Inflammatory macrophage (primary cell): Measurements from ENCODE around the gene STK36.

Experiments
- DNase-seq, 2 donors: peaks; one replicate each; pipeline ENCODE4 v3.0.0-alpha.2; 2020 to 2022
- total RNA-seq, 18 experiments: gene quantifications; one replicate each; lab custom pipeline; 2026; ENCODE audit warnings: mixed read lengths in 6 of 18, inconsistent platforms in 2 of 18; lab: John Stamatoyannopoulos, UW

STK36 gene, protein sequence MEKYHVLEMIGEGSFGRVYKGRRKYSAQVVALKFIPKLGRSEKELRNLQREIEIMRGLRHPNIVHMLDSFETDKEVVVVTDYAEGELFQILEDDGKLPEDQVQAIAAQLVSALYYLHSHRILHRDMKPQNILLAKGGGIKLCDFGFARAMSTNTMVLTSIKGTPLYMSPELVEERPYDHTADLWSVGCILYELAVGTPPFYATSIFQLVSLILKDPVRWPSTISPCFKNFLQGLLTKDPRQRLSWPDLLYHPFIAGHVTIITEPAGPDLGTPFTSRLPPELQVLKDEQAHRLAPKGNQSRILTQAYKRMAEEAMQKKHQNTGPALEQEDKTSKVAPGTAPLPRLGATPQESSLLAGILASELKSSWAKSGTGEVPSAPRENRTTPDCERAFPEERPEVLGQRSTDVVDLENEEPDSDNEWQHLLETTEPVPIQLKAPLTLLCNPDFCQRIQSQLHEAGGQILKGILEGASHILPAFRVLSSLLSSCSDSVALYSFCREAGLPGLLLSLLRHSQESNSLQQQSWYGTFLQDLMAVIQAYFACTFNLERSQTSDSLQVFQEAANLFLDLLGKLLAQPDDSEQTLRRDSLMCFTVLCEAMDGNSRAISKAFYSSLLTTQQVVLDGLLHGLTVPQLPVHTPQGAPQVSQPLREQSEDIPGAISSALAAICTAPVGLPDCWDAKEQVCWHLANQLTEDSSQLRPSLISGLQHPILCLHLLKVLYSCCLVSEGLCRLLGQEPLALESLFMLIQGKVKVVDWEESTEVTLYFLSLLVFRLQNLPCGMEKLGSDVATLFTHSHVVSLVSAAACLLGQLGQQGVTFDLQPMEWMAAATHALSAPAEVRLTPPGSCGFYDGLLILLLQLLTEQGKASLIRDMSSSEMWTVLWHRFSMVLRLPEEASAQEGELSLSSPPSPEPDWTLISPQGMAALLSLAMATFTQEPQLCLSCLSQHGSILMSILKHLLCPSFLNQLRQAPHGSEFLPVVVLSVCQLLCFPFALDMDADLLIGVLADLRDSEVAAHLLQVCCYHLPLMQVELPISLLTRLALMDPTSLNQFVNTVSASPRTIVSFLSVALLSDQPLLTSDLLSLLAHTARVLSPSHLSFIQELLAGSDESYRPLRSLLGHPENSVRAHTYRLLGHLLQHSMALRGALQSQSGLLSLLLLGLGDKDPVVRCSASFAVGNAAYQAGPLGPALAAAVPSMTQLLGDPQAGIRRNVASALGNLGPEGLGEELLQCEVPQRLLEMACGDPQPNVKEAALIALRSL (N-terminal part only)
- 2.3 to 10.9 (median 8.6) reads per million in 18 experiments for total RNA-seq

GRCh38 chr2:218671654-218672566 lies at the start of gene STK36, which contains the start of gene RNF25:
Gene STK36 (plus strand): TSS chr2:218672086. CDS start chr2:218672830, 744 bp downstream.
Gene RNF25 (minus strand): TSS chr2:218672002. CDS start chr2:218671970, 32 bp downstream.
- peak; percentile 76 to 86 for DNase-seq

GRCh38 chr2:218622606-218623365 lies 49.1 kb upstream of the STK36 start:
- DNase-seq: peak; percentile 7 to 16

DNA sequence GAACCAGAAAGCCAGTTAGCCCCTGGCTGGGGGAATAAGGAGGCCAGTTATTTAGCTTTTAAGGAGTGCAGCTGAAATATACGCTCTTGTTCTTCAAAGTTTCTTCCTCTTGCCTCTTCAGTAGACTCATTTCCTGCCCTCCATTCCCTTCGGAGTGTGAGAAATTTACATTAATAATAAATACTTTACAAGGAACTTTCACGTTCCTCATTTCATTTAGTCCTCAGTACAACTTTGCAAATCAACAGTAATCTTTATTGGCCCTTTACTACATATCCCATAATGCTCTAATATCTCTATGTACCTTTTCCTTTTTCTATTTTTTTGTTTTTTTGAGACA lies 48.5 kb upstream of the STK36 start:
- DNase-seq: peak in 1 of 2 donors; percentile 26

DNA sequence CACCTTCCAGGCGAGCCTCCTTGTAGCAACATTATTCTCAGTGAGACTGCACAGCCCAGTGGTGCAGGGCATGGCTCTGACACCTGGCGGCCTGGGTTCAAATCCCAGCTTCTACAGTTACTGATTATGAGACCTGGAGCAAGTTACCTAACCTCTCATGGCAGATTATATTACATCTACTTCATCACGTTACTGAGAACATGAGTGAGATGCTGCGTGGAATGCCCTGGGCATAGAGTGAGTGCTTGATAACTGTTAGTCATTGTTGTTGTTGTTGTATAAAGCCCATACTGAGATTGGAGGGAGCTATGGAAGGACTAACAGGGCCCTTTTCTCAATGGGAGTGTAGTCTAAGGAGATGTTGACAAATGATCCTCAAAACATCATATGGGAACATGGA lies 45.5 kb upstream of the STK36 start:
- DNase-seq: no peak

DNA sequence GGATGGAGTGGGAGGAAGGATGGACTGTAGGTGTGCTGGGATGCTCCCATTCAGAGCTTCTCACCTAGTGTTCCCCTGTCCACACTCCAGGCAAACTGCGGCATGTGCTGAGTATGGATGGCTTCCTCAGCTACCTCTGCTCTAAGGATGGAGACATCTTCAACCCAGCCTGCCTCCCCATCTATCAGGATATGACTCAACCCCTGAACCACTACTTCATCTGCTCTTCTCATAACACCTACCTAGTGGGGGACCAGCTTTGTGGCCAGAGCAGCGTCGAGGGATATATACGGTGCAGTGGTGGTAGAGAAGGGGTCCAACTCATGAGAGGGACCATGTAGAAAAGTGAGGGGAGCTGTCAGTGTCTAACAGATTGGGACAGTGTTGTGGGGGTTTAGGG lies 43.9 kb upstream of the STK36 start:
- DNase-seq: no peak

DNA sequence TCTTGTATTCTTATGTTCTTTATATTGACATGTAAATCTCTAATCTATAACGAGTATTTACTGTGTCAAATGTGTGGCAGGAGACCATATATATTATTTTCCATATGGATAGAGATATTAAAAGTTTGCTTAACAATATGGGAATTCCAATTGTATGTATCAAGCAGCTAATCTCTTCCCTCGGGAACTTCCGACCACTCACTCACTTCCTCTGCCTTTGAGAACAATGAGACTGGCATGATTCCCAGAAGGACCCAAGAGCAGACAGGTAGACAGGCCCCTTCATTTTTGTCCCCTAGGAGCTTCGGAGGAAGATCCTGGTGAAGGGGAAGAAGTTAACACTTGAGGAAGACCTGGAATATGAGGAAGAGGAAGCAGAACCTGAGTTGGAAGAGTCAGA lies 40.0 kb upstream of the STK36 start:
- DNase-seq: no peak

DNA sequence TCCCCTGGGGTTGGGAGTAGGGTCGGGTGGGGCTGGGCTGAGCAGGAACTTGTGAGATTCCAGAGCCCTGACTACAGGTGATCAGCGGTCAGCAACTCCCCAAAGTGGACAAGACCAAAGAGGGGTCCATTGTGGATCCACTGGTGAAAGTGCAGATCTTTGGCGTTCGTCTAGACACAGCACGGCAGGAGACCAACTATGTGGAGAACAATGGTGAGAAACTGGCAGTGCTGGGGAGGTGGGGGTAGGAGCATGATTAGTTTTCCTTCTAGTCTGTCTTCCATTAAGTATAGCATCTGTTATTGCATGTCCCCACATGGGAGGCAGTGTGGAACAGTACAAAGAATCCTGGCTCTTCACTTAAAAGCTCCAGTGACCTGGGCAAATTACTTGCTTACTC lies 36.2 kb upstream of the STK36 start:
- DNase-seq: no peak

- DNase-seq: no peak
These were observed 33.5 kb upstream of the STK36 start for GRCh38 chr2:218638372-218638771.

- DNase-seq: no peak
These were observed 29.7 kb upstream of the STK36 start for GRCh38 chr2:218642121-218642656.

DNA sequence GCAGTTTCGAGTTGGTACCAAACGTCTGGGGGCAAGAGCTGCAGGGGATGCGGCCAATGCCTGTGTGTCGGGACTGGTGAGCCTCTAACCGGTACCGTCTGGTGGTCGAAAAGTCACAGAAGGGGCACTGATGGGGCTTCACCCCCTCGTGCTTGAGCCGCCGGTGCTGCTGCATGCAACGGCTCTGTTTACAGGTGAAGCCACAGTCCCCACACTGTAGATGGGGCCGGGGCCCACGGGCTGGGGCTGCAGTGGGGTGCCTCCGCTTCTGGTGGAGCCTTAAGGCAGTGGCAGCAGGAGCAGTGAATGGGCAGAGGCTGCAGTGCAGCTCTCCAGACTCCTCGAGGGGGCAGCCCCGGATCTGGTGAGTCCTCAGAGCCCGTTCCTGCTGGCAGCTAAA lies 29.1 kb upstream of the STK36 start:
- DNase-seq: no peak

GRCh38 chr2:218643751-218644310 lies 28.1 kb upstream of the STK36 start:
- no peak for DNase-seq

DNA sequence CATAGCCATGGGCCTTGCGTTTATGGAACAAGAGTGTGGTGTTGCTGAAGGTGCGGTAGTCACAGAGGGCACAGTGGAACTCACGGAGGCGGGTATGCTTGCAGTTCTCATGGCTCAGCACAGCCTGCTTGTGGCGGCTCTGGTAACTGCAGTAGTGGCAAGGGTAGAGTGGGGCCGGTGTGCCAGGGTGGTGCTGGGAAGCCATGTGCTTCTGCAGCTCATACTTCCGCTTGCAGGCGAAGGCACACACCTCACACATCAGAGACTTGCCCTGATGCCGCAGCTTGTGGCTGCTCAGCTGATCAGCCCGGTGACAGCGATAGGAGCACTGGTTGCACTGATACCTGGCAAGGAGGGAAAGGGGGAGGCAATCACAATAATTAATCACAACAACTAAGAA lies 27.2 kb upstream of the STK36 start:
- no peak for DNase-seq

- no peak for DNase-seq
These were observed 26.8 kb upstream of the STK36 start for GRCh38 chr2:218645126-218645525.

DNA sequence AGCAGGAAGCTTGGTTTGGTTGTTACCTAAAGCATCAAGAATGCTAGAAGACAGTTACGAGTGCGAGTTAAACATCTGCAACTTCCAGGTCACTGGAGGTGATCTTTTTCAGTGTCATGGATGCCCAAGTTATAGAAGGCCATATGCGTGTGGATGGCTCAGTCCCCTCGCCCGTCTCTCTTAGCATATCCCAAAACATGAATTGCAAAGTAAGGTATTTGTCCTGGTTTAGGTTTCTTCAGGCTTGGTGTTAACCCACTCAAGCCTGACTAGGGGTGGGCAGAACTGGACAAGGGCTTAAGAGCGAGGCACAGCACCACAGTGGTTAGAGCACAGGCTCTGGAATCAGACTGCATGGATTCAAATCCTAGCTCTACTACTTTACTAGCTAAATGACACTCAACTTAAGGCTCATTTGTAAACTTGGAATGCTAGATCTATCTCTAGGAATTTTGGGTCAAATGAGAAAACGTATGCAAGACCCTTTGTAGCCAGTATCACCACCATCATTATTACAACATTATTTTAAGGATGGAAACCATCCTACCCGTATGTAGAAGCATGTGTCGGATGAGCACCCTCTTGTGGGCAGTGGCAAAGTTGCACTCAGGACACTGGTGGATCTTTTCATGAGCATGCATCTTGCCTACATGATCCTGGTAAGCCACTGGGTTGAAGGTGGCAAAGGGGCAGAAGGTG lies 23.6 kb upstream of the STK36 start:
- peak; percentile 65 to 66 for DNase-seq

DNA sequence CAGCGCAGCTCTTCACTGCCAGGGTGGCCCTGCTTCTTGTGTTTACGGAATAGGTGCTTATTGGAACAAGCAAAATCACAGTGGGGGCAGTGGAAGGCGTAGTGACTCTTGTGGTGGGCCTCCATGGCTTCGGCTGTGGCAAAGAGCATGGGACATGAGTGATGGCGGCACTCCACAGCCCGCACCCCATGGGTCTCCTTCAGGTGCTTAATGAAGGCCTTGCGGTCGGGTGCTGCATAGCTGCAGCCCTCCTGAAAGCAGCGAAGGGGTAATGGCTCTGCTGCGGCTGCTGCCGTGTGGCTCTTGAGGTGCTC lies 23.1 kb upstream of the STK36 start:
- DNase-seq: no peak

DNA sequence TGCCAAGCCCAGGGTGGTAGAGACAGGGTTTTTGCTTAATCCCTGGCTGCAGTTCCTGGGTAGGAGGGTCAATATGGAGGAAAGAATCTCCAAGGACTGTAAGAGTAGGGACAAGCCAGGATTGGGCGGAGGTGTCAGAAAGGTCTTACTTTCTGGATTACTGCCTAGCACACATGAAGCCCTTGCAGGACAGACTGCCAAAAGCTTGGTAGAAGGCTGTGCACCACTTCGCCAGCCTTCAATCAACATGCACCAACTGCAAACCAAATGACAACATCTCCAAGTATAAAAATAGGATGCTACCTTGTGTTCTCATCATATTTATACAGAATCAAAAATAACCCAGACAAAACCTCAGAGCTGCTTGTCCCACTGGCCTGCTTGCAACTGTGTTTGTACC lies 16.1 kb upstream of the STK36 start:
- no peak for DNase-seq

DNA sequence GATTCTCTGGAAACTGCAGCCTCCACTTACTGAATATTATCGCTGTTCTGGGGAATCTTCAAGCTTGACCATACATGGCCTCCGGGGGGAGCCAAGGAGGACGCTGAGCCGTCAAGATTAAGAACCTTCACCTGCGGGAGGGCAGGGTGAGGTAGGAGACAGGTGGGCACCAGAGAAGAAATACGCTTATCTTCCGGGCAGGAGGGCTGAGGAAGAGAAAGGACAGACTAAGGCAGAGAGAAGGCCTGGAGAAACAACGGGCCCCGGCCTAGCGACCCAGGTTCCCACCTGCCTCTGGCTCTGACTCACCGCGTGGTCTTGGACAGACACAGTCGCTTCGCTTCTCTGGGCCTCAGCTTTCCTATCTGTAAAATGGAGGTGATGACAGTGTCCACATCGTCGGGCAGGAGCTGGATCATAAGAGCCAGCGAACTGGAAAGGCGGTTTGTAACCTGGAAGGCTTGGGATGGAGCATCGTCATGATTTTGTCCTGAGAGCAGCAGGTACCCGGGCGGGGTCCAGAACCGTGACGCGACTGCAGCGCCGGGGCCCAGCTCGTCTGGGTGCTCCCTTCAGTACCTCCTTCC lies 13.1 kb upstream of the STK36 start:
- peak; percentile 32 for DNase-seq

DNA sequence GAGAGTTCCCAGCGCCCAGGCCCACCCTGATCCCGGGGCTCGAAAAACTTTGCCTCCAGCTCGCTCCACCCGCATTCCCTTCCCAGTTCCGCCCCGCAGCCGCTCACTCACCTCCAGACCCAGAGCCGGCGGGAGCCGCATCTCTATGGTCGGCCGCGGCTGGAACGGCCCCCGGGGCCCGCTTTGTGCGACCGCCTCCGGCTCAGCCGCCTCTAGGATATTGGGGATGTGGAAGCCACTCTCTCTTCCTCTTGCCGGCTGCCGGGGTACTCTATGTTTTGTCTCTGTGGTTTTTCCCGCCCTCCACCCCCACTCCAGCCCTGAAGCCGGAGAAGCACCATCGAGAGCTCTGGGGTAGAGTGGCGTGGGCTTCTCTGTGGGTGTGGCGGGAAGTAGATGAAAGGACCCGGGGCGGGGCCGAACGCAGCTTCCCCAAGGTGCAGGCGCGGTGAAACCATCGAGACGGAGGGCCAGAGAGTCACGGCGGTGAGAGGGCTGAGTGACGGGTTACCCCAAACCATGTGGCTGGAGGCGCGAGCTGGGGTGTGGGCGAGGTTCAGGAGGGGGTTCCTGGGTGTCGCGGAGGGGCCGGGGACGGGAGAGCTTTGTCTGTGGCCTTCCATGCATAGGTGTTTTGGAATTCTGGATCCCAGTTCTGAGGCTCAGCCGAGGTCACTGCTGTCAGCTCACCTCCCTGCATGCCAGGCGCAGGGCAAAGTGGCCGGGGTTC lies 12.5 kb upstream of the STK36 start, which contains the start of the genes BCS1L and ZNF142:
Gene BCS1L, plus strand, starts transcription at position 426 of the 730 bp plus-strand sequence. CDS start 1,305 bp downstream, outside the sequence.
Gene ZNF142, minus strand, starts transcription at position 366 of the 730 bp plus-strand sequence. CDS start 3,194 bp downstream, outside the sequence.
- peak; percentile 84 to 93 for DNase-seq
